HG02885 (cell line): ENCODE data around the gene SLC35B4.
"Not testable (repeated sequence)": the region's sequence is repeated elsewhere in the genome, so short reads cannot be mapped to it uniquely, and the experiment has no call there.

Experiments used
- ATAC-seq: cut with Tn5 transposase; IDR thresholded peaks from one replicate; pipeline ENCODE4 v1.9.1; 2021; ENCODE audit warnings: mild to moderate bottlenecking; ENCODE audit not compliant: unreplicated experiment, poor library complexity

The SLC35B4 gene

GRCh38 chr7:134297489-134297888 lies 19.2 kb downstream of the SLC35B4 start:
- ATAC-seq: no peak

DNA sequence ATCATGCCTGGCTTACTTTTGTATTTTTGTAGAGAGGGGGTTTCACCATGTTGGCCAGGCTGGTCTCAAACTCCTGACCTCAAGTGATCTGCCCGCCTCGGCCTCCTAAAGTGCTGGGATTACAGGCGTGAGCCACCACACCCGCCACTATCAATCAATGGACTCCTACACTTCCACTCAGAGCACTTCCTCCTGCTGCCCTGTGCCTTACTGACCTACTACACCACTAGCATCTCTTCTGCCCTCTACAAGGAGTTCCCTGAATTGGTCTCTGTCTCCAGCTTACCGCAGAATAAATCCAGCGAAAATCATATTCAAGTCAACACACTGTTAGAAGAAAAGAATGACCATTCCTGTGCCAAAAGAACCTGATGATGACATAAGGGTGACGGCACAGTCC lies 20.7 kb downstream of the SLC35B4 start:
- not testable (repeated sequence) for ATAC-seq

- peak; percentile 100 for ATAC-seq
Observed at GRCh38 chr7:134293002-134293740, 23.6 kb downstream of the SLC35B4 start.

DNA sequence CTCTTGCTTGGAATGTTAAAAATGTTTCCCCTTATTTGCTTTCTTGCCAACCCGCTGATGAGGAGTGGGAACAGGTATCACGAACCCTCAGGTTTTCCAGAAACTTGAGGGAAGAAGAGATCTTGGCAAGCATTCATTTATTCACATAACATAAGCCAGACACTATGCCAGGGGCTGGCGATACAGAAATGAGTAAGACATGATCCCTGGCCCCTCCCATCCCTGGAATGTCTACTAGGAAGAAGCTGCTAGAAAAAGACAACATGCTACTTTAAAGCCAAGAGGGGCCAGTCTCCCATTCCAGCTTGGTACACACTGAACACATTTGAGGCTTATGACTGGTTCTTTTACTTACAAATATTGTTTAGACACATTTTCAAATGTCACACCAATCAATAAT lies 26.4 kb downstream of the SLC35B4 start:
- ATAC-seq: no peak

GRCh38 chr7:134289841-134290240 lies 26.9 kb downstream of the SLC35B4 start:
- no peak for ATAC-seq

- ATAC-seq: no peak
Observed at GRCh38 chr7:134289423-134289822, 27.3 kb downstream of the SLC35B4 start.

DNA sequence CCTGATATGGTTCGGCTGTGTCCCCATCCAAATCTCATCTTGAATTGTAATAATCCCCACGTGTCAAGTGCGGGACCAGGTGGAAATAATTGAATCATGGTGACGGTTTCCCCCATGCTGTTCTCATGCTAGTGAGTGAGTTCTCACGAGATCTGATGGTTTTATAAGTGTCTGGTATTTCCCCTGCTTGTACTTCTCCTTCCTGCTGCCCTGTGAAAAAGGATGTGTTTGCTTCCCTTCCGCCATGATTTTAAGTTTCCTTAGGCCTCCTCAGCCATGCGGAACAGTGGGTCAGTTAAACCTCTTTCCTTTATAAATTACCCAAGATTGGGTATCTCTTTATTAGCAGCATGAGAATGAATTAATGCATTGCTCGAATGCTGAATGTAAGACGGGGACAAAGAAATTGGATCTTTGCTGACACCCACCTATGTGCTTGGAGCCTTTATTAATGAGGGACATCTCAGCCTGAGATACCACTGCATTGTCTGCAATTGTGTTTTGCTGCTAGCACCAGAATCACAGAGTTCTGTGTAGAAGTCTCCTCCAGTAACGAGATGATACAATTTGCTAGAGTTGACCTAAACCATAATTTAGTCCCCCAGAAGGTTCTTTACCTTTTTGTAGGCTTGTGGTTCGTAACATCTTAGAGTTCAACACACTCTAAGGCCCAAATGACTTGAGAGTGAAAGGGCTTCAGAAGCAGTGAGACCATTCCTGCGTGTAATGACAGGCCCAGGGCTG lies 28.6 kb downstream of the SLC35B4 start:
- ATAC-seq: no peak

GRCh38 chr7:134284952-134285351 lies 31.8 kb downstream of the SLC35B4 start:
- ATAC-seq: no peak

DNA sequence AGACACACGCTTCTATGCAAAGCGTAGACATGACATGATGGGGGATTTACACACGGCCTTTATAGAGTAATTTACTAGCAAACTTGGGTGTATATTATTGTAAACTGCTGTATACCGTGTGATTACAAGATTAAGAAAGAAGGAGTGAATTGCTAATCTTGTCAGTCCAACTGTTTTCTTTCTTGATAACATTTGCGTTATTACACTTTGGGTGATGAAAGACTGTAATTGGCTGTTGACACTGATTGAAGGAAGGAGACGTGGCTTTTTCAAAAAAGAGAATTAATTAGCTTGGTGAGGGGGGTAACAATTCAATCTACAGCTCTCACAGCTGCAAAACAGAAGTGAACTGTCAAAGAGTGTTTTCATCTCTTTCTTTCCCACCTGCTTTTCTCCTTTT lies 32.7 kb downstream of the SLC35B4 start:
- no peak for ATAC-seq

- no peak for ATAC-seq
Observed at GRCh38 chr7:134280508-134280907, 36.2 kb downstream of the SLC35B4 start.

DNA sequence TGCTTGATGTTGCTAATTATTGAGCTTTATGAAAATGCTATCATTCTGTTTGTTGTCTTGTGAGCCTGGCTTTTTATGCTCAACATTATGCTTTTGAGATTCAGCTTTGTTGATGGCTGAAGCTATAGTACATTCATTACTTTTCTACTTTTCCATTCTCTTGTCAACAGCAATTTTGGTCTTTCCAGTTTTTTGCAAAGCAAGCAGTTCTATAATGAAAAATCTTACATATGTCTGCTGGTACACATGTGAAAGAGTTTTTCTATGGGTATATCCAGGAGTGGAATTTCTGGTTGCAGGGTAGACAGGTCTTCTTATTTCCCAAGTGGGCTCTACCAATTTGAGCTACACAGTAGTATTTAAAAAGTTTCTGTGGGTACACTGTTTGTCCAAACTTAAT lies 36.8 kb downstream of the SLC35B4 start:
- ATAC-seq: no peak

DNA sequence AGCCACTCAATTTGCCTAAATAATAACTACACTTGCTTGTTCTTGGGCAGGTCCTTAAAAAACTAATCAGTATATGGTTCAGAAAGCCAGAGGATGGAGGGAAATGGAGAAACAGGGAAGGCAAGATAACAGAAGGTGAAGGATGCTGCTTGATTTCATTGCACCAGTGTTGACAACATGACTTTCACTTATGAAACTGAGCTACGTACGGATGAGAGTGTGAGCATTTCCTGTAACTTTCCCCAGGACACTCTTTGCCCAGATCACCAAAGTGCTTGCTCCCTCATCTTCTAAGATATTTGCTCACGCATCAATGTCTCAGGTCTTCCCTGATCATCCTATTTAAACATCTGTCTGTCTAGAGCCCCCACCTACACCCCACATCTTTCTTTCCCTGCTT lies 37.4 kb downstream of the SLC35B4 start:
- ATAC-seq: no peak

GRCh38 chr7:134278502-134279153 lies 38.1 kb downstream of the SLC35B4 start:
- ATAC-seq: no peak

GRCh38 chr7:134276951-134277350 lies 39.8 kb downstream of the SLC35B4 start:
- no peak for ATAC-seq

DNA sequence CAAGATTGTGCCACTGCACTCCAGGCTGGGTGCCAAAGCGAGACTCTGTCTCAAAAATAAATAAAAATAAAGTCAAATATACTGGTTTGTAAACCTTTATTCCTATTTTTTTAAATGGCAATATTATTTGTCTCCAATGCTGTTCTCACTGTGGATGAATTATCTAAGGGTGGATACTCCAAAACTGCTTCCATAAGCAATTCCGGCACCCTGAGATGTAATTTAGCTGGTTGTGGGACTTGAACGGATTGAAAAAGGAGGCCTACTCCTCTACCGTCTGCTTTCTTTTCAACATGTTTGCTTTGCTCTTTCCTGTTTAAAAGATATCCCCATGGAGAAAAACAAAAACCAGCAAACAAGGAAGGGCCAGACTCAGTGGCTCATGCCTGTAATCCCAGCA lies 54.4 kb downstream of the SLC35B4 start:
- ATAC-seq: no peak

GRCh38 chr7:134255814-134256213 lies 60.9 kb downstream of the SLC35B4 start:
- no peak for ATAC-seq

DNA sequence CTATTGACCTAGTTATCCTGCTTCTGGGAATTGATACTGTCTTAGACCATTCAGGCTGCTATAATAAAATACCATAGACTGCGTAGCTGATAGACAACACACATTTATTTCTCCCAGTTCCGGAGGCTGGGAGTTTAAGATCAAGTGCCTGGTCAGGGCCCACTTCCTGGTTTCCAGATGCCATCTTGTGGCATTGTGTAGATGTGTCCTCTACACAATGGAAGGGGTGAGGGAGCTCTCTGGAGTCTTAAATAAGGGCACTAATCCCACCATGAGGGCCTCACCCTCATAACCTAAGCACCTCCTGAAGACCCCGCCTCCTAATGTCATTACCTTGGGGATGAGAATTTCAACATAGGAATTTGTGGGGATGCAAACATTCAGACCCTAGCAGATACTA lies 62.4 kb downstream of the SLC35B4 start:
- no peak for ATAC-seq

- no peak for ATAC-seq
Observed at GRCh38 chr7:134248196-134248595, 68.5 kb downstream of the SLC35B4 start.

DNA sequence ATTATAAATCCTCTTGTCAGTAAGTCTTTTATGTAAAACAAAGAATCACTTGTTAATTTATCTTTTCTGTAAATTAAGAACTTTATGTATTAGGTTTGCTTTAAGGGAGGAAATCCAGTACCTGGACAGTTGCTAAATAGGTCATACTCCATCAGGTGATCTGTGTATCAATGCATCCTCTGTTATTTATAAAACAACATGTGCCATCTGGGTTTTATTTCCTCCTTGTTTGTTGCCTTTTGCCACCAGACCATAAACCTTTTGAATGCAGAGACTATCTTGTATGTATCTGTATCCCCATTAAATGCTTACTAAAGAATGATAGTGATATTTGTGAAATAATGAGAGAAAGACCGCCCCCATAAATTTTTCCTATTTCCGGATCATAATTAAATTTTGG lies 70.0 kb downstream of the SLC35B4 start:
- ATAC-seq: no peak

GRCh38 chr7:134246347-134246746 lies 70.4 kb downstream of the SLC35B4 start:
- ATAC-seq: no peak

DNA sequence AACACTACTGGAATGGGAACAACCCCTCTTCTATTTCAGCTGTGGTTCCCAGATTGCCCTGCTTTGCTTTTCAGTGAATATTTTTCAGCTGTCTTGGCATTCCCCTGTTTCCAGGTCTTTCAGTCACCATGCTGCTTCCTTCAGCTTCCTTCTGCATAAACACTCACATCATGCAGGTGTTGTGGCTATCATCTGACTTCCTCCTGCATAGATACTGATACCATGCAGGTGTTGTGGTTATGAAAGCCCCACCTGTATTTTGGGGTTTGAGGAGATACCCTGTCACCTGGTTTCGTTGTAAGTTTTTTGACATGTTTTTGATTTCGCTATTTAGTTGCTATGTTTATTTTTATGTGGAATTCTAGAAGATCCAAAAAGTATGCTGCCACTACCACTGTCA lies 71.5 kb downstream of the SLC35B4 start:
- peak; percentile 49 for ATAC-seq
